Liver (tissue), 9 donors: ENCODE results near the gene RASSF10. TPM values are rescaled to one million over a fixed set of nuclear protein-coding genes. Genes with fewer than 3 reads are reported as not detected.

ENCODE experiments used
- DNase-seq: peaks from one replicate; pipeline ENCODE4 v3.0.0-alpha.2; 2017; ENCODE audit warnings: low spot score
- H3K27ac ChIP-seq, 2 donors: one replicate each; pipeline ENCODE4 v1.7.0; 2013; ENCODE audit warnings: inconsistent platforms in 2 of 2, low read length in 2 of 2, control low read depth in 1 of 2, low read depth in 1 of 2, mild to moderate bottlenecking in 1 of 2
- H3K27me3 ChIP-seq, 4 donors: one replicate each; pipeline versions ENCODE4 v1.6.1 to v1.7.0; 2013; ENCODE audit warnings: low read length in 3 of 4, inconsistent platforms in 1 of 4, mild to moderate bottlenecking in 1 of 4, moderate library complexity in 1 of 4; ENCODE audit not compliant: control insufficient read depth in 4 of 4, insufficient read depth in 4 of 4
- H3K36me3 ChIP-seq, 4 donors: one replicate each; pipeline versions ENCODE4 v1.6.1 to v1.7.0; 2013; ENCODE audit warnings: low read length in 3 of 4, mild to moderate bottlenecking in 3 of 4, low read depth in 1 of 4, moderate library complexity in 1 of 4; ENCODE audit not compliant: control insufficient read depth in 4 of 4, insufficient read depth in 3 of 4
- H3K4me1 ChIP-seq, 4 donors: one replicate each; pipeline versions ENCODE4 v1.6.1 to v1.7.0; 2013; ENCODE audit warnings: low read length in 3 of 4, mild to moderate bottlenecking in 3 of 4, moderate library complexity in 1 of 4; ENCODE audit not compliant: control insufficient read depth in 4 of 4, insufficient read depth in 4 of 4
- H3K4me3 ChIP-seq, 3 donors: one replicate each; pipeline versions ENCODE4 v1.6.1 to v1.7.0; 2013; ENCODE audit warnings: low read length in 3 of 3, control low read depth in 1 of 3, low read depth in 1 of 3, mild to moderate bottlenecking in 1 of 3
- H3K9ac ChIP-seq, 2 donors: one replicate each; pipeline ENCODE4 v1.7.0; 2013; ENCODE audit warnings: low read length in 2 of 2, mild to moderate bottlenecking in 2 of 2, moderate library complexity in 2 of 2, control low read depth in 1 of 2, low read depth in 1 of 2
- H3K9me3 ChIP-seq, 4 donors: one replicate each; pipeline versions ENCODE4 v1.6.1 to v1.7.0; 2013; ENCODE audit warnings: low read length in 3 of 4; ENCODE audit not compliant: control insufficient read depth in 4 of 4
- CTCF ChIP-seq: fragments of 150-350 bp; IDR thresholded peaks from 2 replicates; pipeline ENCODE4 v1.5.1; 2017; ENCODE audit warnings: improper control_type of control experiment, low read depth, low read length; ENCODE audit not compliant: missing input control
- EGR1 ChIP-seq, 2 donors: IDR thresholded peaks; 2 replicates each; pipeline ENCODE4 v1.6.1; 2016 to 2018; ENCODE audit warnings: antibody characterized with exemption in 2 of 2, low read depth in 2 of 2
- FOXA1 ChIP-seq: IDR thresholded peaks from 2 replicates; pipeline ENCODE4 v1.6.1; 2016; ENCODE audit warnings: antibody characterized with exemption
- FOXA2 ChIP-seq: IDR thresholded peaks from 2 replicates; pipeline ENCODE4 v1.6.1; 2016; ENCODE audit warnings: antibody characterized with exemption
- GABPA ChIP-seq, 2 donors: IDR thresholded peaks in 1 of 2; conservative IDR thresholded peaks in 1 of 2; 2 replicates each; pipeline ENCODE4 v1.6.1; 2016; ENCODE audit warnings: antibody characterized with exemption in 2 of 2, mild to moderate bottlenecking in 1 of 2, moderate library complexity in 1 of 2
- HNF4A ChIP-seq, 2 donors: conservative IDR thresholded peaks; 2 replicates each; pipeline ENCODE4 v1.6.1; 2016; ENCODE audit warnings: antibody characterized with exemption in 2 of 2, mild to moderate bottlenecking in 2 of 2
- JUND ChIP-seq, 2 donors: IDR thresholded peaks; 2 replicates each; pipeline ENCODE4 v1.6.1; 2016; ENCODE audit warnings: antibody characterized with exemption in 2 of 2
- MAX ChIP-seq: IDR thresholded peaks from 2 replicates; pipeline ENCODE4 v1.6.1; 2016; ENCODE audit warnings: antibody characterized with exemption
- NR2F2 ChIP-seq: IDR thresholded peaks from 2 replicates; pipeline ENCODE4 v1.6.1; 2016; ENCODE audit warnings: antibody characterized with exemption
- RAD21 ChIP-seq, 2 donors: IDR thresholded peaks; 2 replicates each; pipeline ENCODE4 v1.6.1; 2016; ENCODE audit warnings: antibody characterized with exemption in 2 of 2, mild to moderate bottlenecking in 2 of 2
- RXRA ChIP-seq, 2 donors: IDR thresholded peaks; 2 replicates each; pipeline ENCODE4 v1.6.1; 2017 to 2018; ENCODE audit warnings: antibody characterized with exemption in 2 of 2, mild to moderate bottlenecking in 1 of 2
- TAF1 ChIP-seq: conservative IDR thresholded peaks from 2 replicates; pipeline ENCODE4 v1.6.1; 2016; ENCODE audit warnings: antibody characterized with exemption, mild to moderate bottlenecking
- YY1 ChIP-seq: IDR thresholded peaks from 2 replicates; pipeline ENCODE4 v1.6.1; 2016; ENCODE audit warnings: antibody characterized with exemption, mild to moderate bottlenecking
- ZBTB33 ChIP-seq: IDR thresholded peaks from 2 replicates; pipeline ENCODE4 v1.6.1; 2016; ENCODE audit warnings: antibody characterized with exemption
- WGBS: extraction: QIAGEN DNeasy Blood & Tissue Kit; methylation state at CpG from one replicate; pipeline ENCODE4 v1.1.7; 2013; 5-methylcytosine and 5-hydroxymethylcytosine counted together
- polyA plus RNA-seq, 2 donors: library from polyadenylated mRNA; stranded (reverse) in 1 of 2; unstranded in 1 of 2; fragments of 200-250 nt in 1 of 2; fragments of >200 nt in 1 of 2; fragmentation: Nextera tagmentation in 1 of 2; extraction: Ambion mirVana in 1 of 2; gene quantifications; one replicate each; pipeline versions ENCODE4 v1.2.1 to v1.2.3, GENCODE V29; 2013 to 2015
- total RNA-seq, 2 donors: library from RNA; depleted of rRNA; stranded (reverse); fragments of >200 nt; gene quantifications; one replicate each; pipeline ENCODE4 v1.2.3, GENCODE V29; 2014
- donor health status: healthy.
- donor health status: healthy.
- donor health status: healthy.
- donor health status: healthy.
- donor health status: healthy.

Gene RASSF10
- total and polyA plus RNA-seq, 4 donors, result 0.03 to 1.9 (median 0.08) TPM; not detected in 1

DNA sequence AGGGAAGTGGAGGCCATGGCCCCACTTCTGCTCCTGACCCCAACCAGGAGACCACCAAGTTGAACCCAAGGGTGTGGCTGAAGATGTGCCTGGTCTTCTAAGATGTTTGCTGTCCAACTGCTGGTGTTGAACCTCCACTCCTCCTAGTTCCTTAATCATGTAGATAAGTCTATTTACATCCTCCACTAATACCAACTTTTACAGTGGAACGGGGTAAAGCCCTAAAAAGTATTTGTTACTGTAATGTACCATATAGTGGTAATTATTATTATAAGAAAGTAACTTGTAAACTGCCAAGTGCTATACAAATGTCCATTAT, 19.0 kb upstream of the RASSF10 start (continued):
- TF ChIP-seq GABPA (IDR thresholded peaks at IDR 0.05 in 1 of 2, conservative IDR thresholded peaks at IDR 0.05 in 1 of 2) (no peak), TAF1 (no peak)

DNA sequence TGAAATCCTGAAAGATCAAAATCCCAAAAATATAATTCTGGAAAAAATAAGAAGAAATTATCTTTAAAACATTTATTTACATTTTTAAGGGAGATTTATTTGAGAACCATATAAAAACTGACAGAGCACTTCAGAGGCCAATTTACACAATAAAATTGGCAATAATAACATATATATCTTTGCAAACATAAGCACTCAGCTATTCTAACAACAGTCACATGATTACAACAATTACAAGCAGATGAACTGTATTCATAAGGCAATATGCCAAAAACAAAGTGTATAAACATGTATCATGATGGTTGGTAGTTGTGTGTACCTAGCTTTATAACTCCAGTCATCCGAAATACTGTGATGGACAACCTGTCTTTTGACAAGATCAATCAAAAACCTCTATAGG, 17.7 kb upstream of the RASSF10 start:
- DNase-seq, result no peak
- TF ChIP-seq CTCF (no peak), YY1 (no peak), RAD21 (IDR thresholded peaks at IDR 0.05) (no peak), RXRA (IDR thresholded peaks at IDR 0.05) (no peak), ZBTB33 (no peak)
- Histone ChIP-seq H3K4me3 (no peak overlapping the region), H3K27ac (no peak overlapping the region), H3K36me3 (no peaks in the 10 kb centered on the region), H3K9me3 (no peaks in the 10 kb centered on the region), H3K9ac (no peak overlapping the region), H3K27me3 (no peaks in the 10 kb centered on the region), H3K4me1 (no peaks in the 10 kb centered on the region)
- 87% methylated on average over 1 of the region's 1 CpG for WGBS

- Histone ChIP-seq H3K36me3 (no peaks in the 10 kb centered on the region), H3K4me1 (no peaks in the 10 kb centered on the region), H3K27me3 (no peaks in the 10 kb centered on the region), H3K4me3 (no peak overlapping the region), H3K9ac (no peak overlapping the region), H3K9me3 (no peaks in the 10 kb centered on the region), H3K27ac (no peak overlapping the region)
- 88% methylated on average over 1 of the region's 1 CpG for WGBS
- TF ChIP-seq RAD21 (IDR thresholded peaks at IDR 0.05) (no peak), YY1 (no peak), JUND (IDR thresholded peaks at IDR 0.05) (no peak), EGR1 (IDR thresholded peaks at IDR 0.05; ENCODE audit: low read depth in 2 of 2) (no peak), GABPA (IDR thresholded peaks at IDR 0.05 in 1 of 2, conservative IDR thresholded peaks at IDR 0.05 in 1 of 2) (no peak), HNF4A (conservative IDR thresholded peaks at IDR 0.05) (no peak), NR2F2 (no peak), FOXA2 (no peak)
- no peak for DNase-seq
These were observed 15.5 kb upstream of the RASSF10 start for GRCh38 chr11:12993626-12994025.

- H3K27me3 ChIP-seq, result no peaks in the 10 kb centered on the region
- 92% methylated on average over 2 of the region's 2 CpGs for WGBS
- H3K36me3 ChIP-seq, result no peaks in the 10 kb centered on the region
- no peak overlapping the region for H3K9ac ChIP-seq
- H3K27ac ChIP-seq, result no peak overlapping the region
- TF ChIP-seq FOXA1, result no peak
- TF ChIP-seq FOXA2, result no peak
- TF ChIP-seq MAX, result no peak
- TF ChIP-seq GABPA (IDR thresholded peaks at IDR 0.05 in 1 of 2, conservative IDR thresholded peaks at IDR 0.05 in 1 of 2), result no peak
- no peak for DNase-seq
- no peak overlapping the region for H3K4me3 ChIP-seq
- no peaks in the 10 kb centered on the region for H3K4me1 ChIP-seq
- no peaks in the 10 kb centered on the region for H3K9me3 ChIP-seq
These were observed 14.6 kb upstream of the RASSF10 start for GRCh38 chr11:12994476-12994875.
